GM12878 (cell line): ENCODE measurements around the gene ME1. TPM values are rescaled to one million over a fixed set of nuclear protein-coding genes. Genes with fewer than 3 reads are reported as not detected.

Experiments used
- ATAC-seq: fragments of 200-7000 bp; cut with Tn5 transposase; 3 replicates; pipeline ENCODE4 v1.9.1; 2020; ENCODE audit warnings: mild to moderate bottlenecking, moderate library complexity
- BruUV-seq: library from RNA; stranded (reverse); fragments of 400-500 nt; replicated peaks from 2 replicates; lab custom pipeline; 2021; lab: Mats Ljungman, UMichigan
- CTCF ChIA-PET: fragments of 300-600 bp; sonication (Branson Sonifier 250); formaldehyde crosslinking; extraction: SDS; loops from one replicate; lab custom pipeline; 2021; ENCODE audit warnings: inconsistent platforms; lab: Yijun Ruan, JAX
- POLR2A ChIA-PET: fragments of 350-600 bp; formaldehyde crosslinking; extraction: SDS; loops from one replicate; lab custom pipeline; 2021; ENCODE audit warnings: inconsistent platforms; lab: Charles Lee
- RAD21 ChIA-PET: fragments of 300-600 bp; sonication (Branson Sonifier 250); formaldehyde crosslinking; loops from one replicate; lab custom pipeline; 2023; ENCODE audit warnings: antibody characterized with exemption; ENCODE audit not compliant: unreplicated experiment; lab: Charles Lee
- SMC1A ChIA-PET: fragments of 300-600 bp; sonication (Branson Sonifier 250); formaldehyde crosslinking; loops from one replicate; lab custom pipeline; 2023; ENCODE audit not compliant: unreplicated experiment, uncharacterized antibody; lab: Charles Lee
- DNase-seq: peaks from one replicate; pipeline ENCODE4 v3.0.0-alpha.2; 2011; ENCODE audit warnings: low read depth, low spot score
- FAIRE-seq: peaks from 3 replicates; lab custom pipeline; 2011; peaks lifted over from hg19 to GRCh38; lab: Jason Lieb, UNC
- H2AFZ ChIP-seq: 2 replicates; pipeline ENCODE4 v1.6.0; 2011; ENCODE audit warnings: low read depth, low read length, control low read depth; ENCODE audit not compliant: control insufficient read depth
- H3K27ac ChIP-seq: 2 replicates; pipeline ENCODE4 v1.5.1; 2011; ENCODE audit warnings: control low read depth; ENCODE audit not compliant: control insufficient read depth, insufficient read depth
- H3K27me3 ChIP-seq, 2 experiments: replicated peaks in 1 of 2; 2 replicates each; pipeline versions ENCODE4 v1.6.0 to v1.6.1; 2011; ENCODE audit warnings: low read length in 1 of 2; ENCODE audit not compliant: control insufficient read depth in 2 of 2, insufficient read depth in 2 of 2
- H3K36me3 ChIP-seq, 2 experiments: 2 replicates each; pipeline ENCODE4 v1.5.1; 2011; ENCODE audit warnings: low read length in 1 of 2; ENCODE audit not compliant: control insufficient read depth in 2 of 2, insufficient read depth in 2 of 2
- H3K4me1 ChIP-seq: 2 replicates; pipeline ENCODE4 v1.6.1; 2011; ENCODE audit warnings: mild to moderate bottlenecking, low read length, moderate library complexity, mixed read lengths; ENCODE audit not compliant: control insufficient read depth, insufficient read depth
- H3K4me2 ChIP-seq: 2 replicates; pipeline ENCODE4 v1.6.0; 2011; ENCODE audit warnings: control low read depth; ENCODE audit not compliant: control insufficient read depth, insufficient read depth
- H3K4me3 ChIP-seq: fragments of 200-600 bp; sonication (generic); 2 replicates; pipeline ENCODE4 v1.5.1; 2016
- H3K79me2 ChIP-seq: 2 replicates; pipeline ENCODE4 v1.6.0; 2011; ENCODE audit warnings: low read length; ENCODE audit not compliant: control insufficient read depth, insufficient read depth
- H3K9ac ChIP-seq: 2 replicates; pipeline ENCODE4 v1.8.0; 2011; ENCODE audit warnings: low read length, control low read depth, mixed read lengths; ENCODE audit not compliant: control insufficient read depth, insufficient read depth
- H3K9me3 ChIP-seq: replicated peaks from 3 replicates; pipeline ENCODE4 v1.5.1; 2011; ENCODE audit warnings: mild to moderate bottlenecking, low read length; ENCODE audit not compliant: control insufficient read depth, insufficient read depth
- H4K20me1 ChIP-seq: 2 replicates; pipeline ENCODE4 v1.6.0; 2011; ENCODE audit not compliant: control insufficient read depth, insufficient read depth
- BMI1 ChIP-seq: fragments of 450-650 bp; IDR thresholded peaks from 2 replicates; pipeline ENCODE4 v1.6.1; 2016; ENCODE audit warnings: mild to moderate bottlenecking, moderate library complexity, borderline replicate concordance
- FOXK2 ChIP-seq: fragments of 450-650 bp; IDR thresholded peaks from 2 replicates; pipeline ENCODE4 v1.6.1; 2017; ENCODE audit warnings: mild to moderate bottlenecking, moderate library complexity
- IKZF2 ChIP-seq, 2 experiments: fragments of 450-650 bp; IDR thresholded peaks; 2 replicates each; pipeline ENCODE4 v1.6.1; 2017; ENCODE audit warnings: mild to moderate bottlenecking in 2 of 2, moderate library complexity in 2 of 2
- MLLT1 ChIP-seq: fragments of 450-650 bp; IDR thresholded peaks from 2 replicates; pipeline ENCODE4 v1.6.1; 2016; ENCODE audit warnings: mild to moderate bottlenecking
- NFIC ChIP-seq: IDR thresholded peaks from 2 replicates; pipeline ENCODE4 v1.6.1; 2012; ENCODE audit warnings: low read depth, mild to moderate bottlenecking, inconsistent platforms, low read length, moderate library complexity
- NFXL1 ChIP-seq: fragments of 450-650 bp; IDR thresholded peaks from 2 replicates; pipeline ENCODE4 v1.6.1; 2017; ENCODE audit warnings: antibody characterized with exemption, mild to moderate bottlenecking, borderline replicate concordance
- POLR2AphosphoS2 ChIP-seq: IDR thresholded peaks from 2 replicates; pipeline ENCODE4 v1.6.1; 2011; ENCODE audit warnings: low read depth, mild to moderate bottlenecking, low read length, improper control_type of control experiment, moderate library complexity
- SMAD5 ChIP-seq: IDR thresholded peaks from 2 replicates; pipeline ENCODE4 v1.6.1; 2016; ENCODE audit warnings: antibody characterized with exemption, low read depth
- SUPT20H ChIP-seq: IDR thresholded peaks from 2 replicates; pipeline ENCODE4 v1.6.1; 2011; ENCODE audit warnings: low read depth, mild to moderate bottlenecking, low read length, moderate library complexity, borderline replicate concordance; ENCODE audit not compliant: control insufficient read depth
- TBL1XR1 ChIP-seq: IDR thresholded peaks from 2 replicates; pipeline ENCODE4 v1.6.1; 2012; ENCODE audit warnings: low read depth, low read length, improper control_type of control experiment
- TCF12 ChIP-seq: IDR thresholded peaks from 2 replicates; pipeline ENCODE4 v1.6.1; 2011; ENCODE audit warnings: low read depth, mild to moderate bottlenecking, low read length
- YY1 ChIP-seq: IDR thresholded peaks from 2 replicates; pipeline ENCODE4 v1.6.1; 2011; ENCODE audit warnings: low read depth, mild to moderate bottlenecking, low read length
- ZBED1 ChIP-seq: IDR thresholded peaks from 2 replicates; pipeline ENCODE4 v1.6.1; 2016; ENCODE audit warnings: borderline replicate concordance
- WGBS: methylation state at CpG from one replicate; pipeline ENCODE4 v1.1.6; 2016; ENCODE audit warnings: low lambda C conversion rate; ENCODE audit not compliant: insufficient replicate concordance, insufficient coverage; ENCODE audit errors: missing lambda C conversion rate; 5-methylcytosine and 5-hydroxymethylcytosine counted together
- in situ Hi-C: fragments of 300-500 bp; cut with MboI; formaldehyde crosslinking; loops from 9 replicates; pipeline ENCODE4 v1.14.3; 2018; ENCODE audit warnings: mixed read lengths
- intact Hi-C: fragments of 100-400 bp; cut with micrococcal nuclease; formaldehyde crosslinking; loops from one replicate; pipeline ENCODE4 v1.14.2; 2022; ENCODE audit not compliant: unreplicated experiment
- polyA plus RNA-seq, 11 experiments: library from polyadenylated mRNA; depleted of rRNA in 4 of 11; unstranded in 6 of 11; stranded (reverse) in 5 of 11; fragments of >200 nt; fragmentation: Nextera tagmentation in 4 of 11; fragmentation: Illumina TruSeq in 1 of 11; extraction: Ambion mirVana in 4 of 11; extraction: Trizol in 1 of 11; gene quantifications; 1 replicate in 1 of 11; 2 replicates in 10 of 11; pipeline versions ENCODE4 v1.2.1 to v1.2.3, GENCODE V29; 2011 to 2016; ENCODE audit warnings: inconsistent platforms in 2 of 11, missing spikeins in 2 of 11, low read depth in 1 of 11
- total RNA-seq, 4 experiments: library from RNA; depleted of rRNA in 3 of 4; stranded (reverse); fragments of >200 nt in 3 of 4; fragmentation: Illumina TruSeq in 1 of 4; extraction: Trizol in 1 of 4; gene quantifications; 2 replicates each; pipeline versions ENCODE4 v1.2.1 to v1.2.3, GENCODE V29; 2013 to 2021
- TF ChIP-seq, protein P1 (sequence below): fragments of 450-650 bp; IDR thresholded peaks from 2 replicates; pipeline ENCODE4 v1.6.1; 2016; ENCODE audit warnings: mild to moderate bottlenecking
- TF ChIP-seq, protein P2 (sequence below): fragments of 450-650 bp; IDR thresholded peaks from 2 replicates; pipeline ENCODE4 v1.6.1; 2018; ENCODE audit warnings: mild to moderate bottlenecking, low read depth, moderate library complexity; ENCODE audit not compliant: partially characterized antibody

The ME1 gene
- total and polyA plus RNA-seq, 10 of the 15 experiments (the other 5 are each of a cell fraction or from before 2014, with no cell fraction given) = 3.6 to 11.8 (median 8.4) TPM

DNA sequence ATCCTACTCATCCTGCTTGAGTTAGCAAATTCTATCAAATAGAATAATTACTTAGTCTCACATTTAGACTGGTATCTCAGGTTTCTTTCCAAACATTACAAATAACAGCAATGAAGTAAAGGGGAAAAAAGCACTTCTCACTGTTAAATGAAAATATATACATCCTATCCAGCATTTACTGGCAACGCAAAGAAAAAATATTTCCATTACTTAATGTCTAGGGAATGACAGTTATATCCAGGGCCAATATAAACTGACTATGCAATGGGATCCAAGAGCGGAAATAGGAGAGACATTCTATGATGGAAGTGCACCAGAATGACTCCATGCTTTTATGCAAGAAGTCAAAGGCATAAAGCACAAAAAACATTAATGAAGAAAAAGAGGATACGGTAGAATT, 60.3 kb downstream of the ME1 start:
- DNase-seq (no peak), ATAC-seq (no peak), FAIRE-seq (no peak)
- Histone ChIP-seq H3K27me3 (no peaks in the 10 kb centered on the region), H3K4me2 (no peak overlapping the region), H3K9ac (no peak overlapping the region), H3K9me3 (no peaks in the 10 kb centered on the region), H3K79me2 (no peaks in the 10 kb centered on the region), H4K20me1 (no peaks in the 10 kb centered on the region), H3K4me3 (no peak overlapping the region), H3K4me1 (no peaks in the 10 kb centered on the region), H2AFZ (no peak overlapping the region), H3K36me3 (no peaks in the 10 kb centered on the region), H3K27ac (no peak overlapping the region)
- TF ChIP-seq NFIC (no peak), SMAD5 (no peak)
- TF ChIP-seq, protein P1, sequence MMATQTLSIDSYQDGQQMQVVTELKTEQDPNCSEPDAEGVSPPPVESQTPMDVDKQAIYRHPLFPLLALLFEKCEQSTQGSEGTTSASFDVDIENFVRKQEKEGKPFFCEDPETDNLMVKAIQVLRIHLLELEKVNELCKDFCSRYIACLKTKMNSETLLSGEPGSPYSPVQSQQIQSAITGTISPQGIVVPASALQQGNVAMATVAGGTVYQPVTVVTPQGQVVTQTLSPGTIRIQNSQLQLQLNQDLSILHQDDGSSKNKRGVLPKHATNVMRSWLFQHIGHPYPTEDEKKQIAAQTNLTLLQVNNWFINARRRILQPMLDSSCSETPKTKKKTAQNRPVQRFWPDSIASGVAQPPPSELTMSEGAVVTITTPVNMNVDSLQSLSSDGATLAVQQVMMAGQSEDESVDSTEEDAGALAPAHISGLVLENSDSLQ = no peak
- CTCF ChIA-PET = no interaction called here
- POLR2A ChIA-PET = no interaction called here
- in situ Hi-C loops (no loop called here), intact Hi-C loops (no loop called here)
- RAD21 ChIA-PET = interaction anchor here (0.6 kb wide), 1 partner anchor 837 kb away, joined by 3 read pairs; no protein-coding TSS in a partner anchor
- SMC1A ChIA-PET = no interaction called here
- WGBS = 73% methylated on average over 3 of the region's 3 CpGs
- no TSS peak for BruUV-seq

- H3K36me3 ChIP-seq = no peaks in the 10 kb centered on the region
- H3K9ac ChIP-seq = no peak overlapping the region
- H3K9me3 ChIP-seq = no peaks in the 10 kb centered on the region
- H3K27ac ChIP-seq = no peak overlapping the region
- RAD21 ChIA-PET = no interaction called here
- no peak for ATAC-seq
- no peaks in the 10 kb centered on the region for H3K27me3 ChIP-seq
- in situ Hi-C loops = no loop called here
- no peaks in the 10 kb centered on the region for H4K20me1 ChIP-seq
- DNase-seq = no peak
- H3K79me2 ChIP-seq = no peaks in the 10 kb centered on the region
- CTCF ChIA-PET = no interaction called here
- POLR2A ChIA-PET = no interaction called here
- H3K4me2 ChIP-seq = no peak overlapping the region
- intact Hi-C loops = no loop called here
- WGBS = 40% methylated on average over 3 of the region's 3 CpGs
- H3K4me1 ChIP-seq = no peaks in the 10 kb centered on the region
- FAIRE-seq = no peak
- no peak overlapping the region for H2AFZ ChIP-seq
- H3K4me3 ChIP-seq = no peak overlapping the region
- SMC1A ChIA-PET = no interaction called here
- no TSS peak for BruUV-seq
- TF ChIP-seq SUPT20H = no peak
- TF ChIP-seq BMI1 = no peak
- TF ChIP-seq NFXL1 = no peak
- no peak for TF ChIP-seq ZBED1
- no peak for TF ChIP-seq TCF12
- TF ChIP-seq, protein P2, sequence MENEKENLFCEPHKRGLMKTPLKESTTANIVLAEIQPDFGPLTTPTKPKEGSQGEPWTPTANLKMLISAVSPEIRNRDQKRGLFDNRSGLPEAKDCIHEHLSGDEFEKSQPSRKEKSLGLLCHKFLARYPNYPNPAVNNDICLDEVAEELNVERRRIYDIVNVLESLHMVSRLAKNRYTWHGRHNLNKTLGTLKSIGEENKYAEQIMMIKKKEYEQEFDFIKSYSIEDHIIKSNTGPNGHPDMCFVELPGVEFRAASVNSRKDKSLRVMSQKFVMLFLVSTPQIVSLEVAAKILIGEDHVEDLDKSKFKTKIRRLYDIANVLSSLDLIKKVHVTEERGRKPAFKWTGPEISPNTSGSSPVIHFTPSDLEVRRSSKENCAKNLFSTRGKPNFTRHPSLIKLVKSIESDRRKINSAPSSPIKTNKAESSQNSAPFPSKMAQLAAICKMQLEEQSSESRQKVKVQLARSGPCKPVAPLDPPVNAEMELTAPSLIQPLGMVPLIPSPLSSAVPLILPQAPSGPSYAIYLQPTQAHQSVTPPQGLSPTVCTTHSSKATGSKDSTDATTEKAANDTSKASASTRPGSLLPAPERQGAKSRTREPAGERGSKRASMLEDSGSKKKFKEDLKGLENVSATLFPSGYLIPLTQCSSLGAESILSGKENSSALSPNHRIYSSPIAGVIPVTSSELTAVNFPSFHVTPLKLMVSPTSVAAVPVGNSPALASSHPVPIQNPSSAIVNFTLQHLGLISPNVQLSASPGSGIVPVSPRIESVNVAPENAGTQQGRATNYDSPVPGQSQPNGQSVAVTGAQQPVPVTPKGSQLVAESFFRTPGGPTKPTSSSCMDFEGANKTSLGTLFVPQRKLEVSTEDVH = no peak
- no peak for TF ChIP-seq IKZF2 (IDR thresholded peaks at IDR 0.05)
- no peak for TF ChIP-seq MLLT1
- no peak for TF ChIP-seq POLR2AphosphoS2
- no peak for TF ChIP-seq YY1
- TF ChIP-seq TBL1XR1 = no peak
- TF ChIP-seq FOXK2 = no peak
These were observed 61.2 kb downstream of the ME1 start for GRCh38 chr6:83369692-83370091.
